T-helper 1 cell treated with Interleukin-12 subunit alpha and Interleukin-12 subunit beta and Interleukin-4 antibody, amounts not matched to agents 30 μg/mL and 1 μg/mL, for 36 hours (primary cell): ENCODE data around the gene TMPRSS12.
"Not testable (repeated sequence)": the region's sequence is repeated elsewhere in the genome, so short reads cannot be mapped to it uniquely, and the experiment has no call there.

Experiments
- H3K27ac Mint-ChIP-seq: one replicate; pipeline ENCODE4 v1.8.0; 2021; ENCODE audit warnings: mild to moderate bottlenecking, mixed read lengths
- H3K27me3 Mint-ChIP-seq: one replicate; pipeline ENCODE4 v1.8.0; 2021; ENCODE audit warnings: low read depth, mixed read lengths
- H3K36me3 Mint-ChIP-seq: one replicate; pipeline ENCODE4 v1.8.0; 2021; ENCODE audit warnings: low read depth, mixed read lengths
- H3K4me1 Mint-ChIP-seq: one replicate; pipeline ENCODE4 v1.8.0; 2021; ENCODE audit warnings: low read depth, mixed read lengths
- H3K4me3 Mint-ChIP-seq: one replicate; pipeline ENCODE4 v1.8.0; 2021; ENCODE audit warnings: mild to moderate bottlenecking, moderate library complexity, mixed read lengths
- H3K9me3 Mint-ChIP-seq: one replicate; pipeline ENCODE4 v1.8.0; 2021; ENCODE audit warnings: mixed read lengths

The TMPRSS12 gene

GRCh38 chr12:50840809-50841487 is 1.8 kb upstream of the TMPRSS12 start:
- H3K36me3 Mint-ChIP-seq = peaks cover 3% of the 10 kb centered on the region
- H3K27me3 Mint-ChIP-seq = peaks cover 5% of the 10 kb centered on the region
- no peak overlapping the region for H3K4me3 Mint-ChIP-seq
- no peak overlapping the region for H3K27ac Mint-ChIP-seq
- no peaks in the 10 kb centered on the region for H3K4me1 Mint-ChIP-seq
- peaks cover 20% of the 10 kb centered on the region for H3K9me3 Mint-ChIP-seq

DNA sequence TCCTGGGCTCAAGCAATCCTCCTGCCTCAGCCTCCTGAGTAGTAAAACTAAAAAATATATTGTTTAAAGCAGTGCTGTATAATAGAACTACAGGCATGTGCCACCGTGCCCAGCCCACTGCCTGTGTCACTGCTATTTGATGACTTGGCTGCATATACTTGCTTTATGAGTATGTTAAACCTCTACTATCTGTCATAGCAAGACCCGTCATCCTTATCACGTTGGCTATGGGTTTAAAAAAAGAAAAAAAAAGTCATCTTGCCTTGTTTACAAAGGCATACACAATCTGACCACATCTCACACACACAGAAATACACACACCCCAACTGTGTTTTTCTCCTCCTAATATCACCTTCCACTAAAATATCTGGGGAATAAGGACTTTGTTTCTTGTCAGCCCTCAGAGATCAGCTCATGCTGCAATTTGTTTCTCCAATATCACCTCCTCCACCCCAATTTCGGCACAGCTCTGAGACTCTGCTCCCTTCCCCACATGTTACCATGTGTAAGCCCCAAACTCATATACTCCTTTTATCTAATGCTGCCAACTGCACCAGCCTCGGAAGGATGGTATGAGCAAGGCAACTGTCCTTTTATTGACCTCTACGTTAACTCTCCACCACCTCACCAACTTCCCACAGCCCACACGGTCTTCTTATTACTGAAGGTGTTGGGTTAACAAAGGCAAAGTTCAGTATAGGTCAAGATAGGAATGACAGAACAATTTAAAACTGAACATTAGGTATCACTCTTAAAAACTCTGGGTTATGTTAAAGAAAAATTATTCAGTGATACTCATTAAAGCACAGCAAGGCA is 802 bp upstream of the TMPRSS12 start:
- Mint-ChIP-seq H3K27me3 (peaks cover 5% of the 10 kb centered on the region), H3K4me1 (no peaks in the 10 kb centered on the region), H3K4me3 (no peak overlapping the region), H3K27ac (no peak overlapping the region), H3K9me3 (peaks cover 18% of the 10 kb centered on the region), H3K36me3 (peaks cover 3% of the 10 kb centered on the region)

- H3K9me3 Mint-ChIP-seq = peaks cover 18% of the 10 kb centered on the region
- H3K4me1 Mint-ChIP-seq = no peaks in the 10 kb centered on the region
- H3K36me3 Mint-ChIP-seq = peaks cover 3% of the 10 kb centered on the region
- no peak overlapping the region for H3K4me3 Mint-ChIP-seq
- peaks cover 8% of the 10 kb centered on the region for H3K27me3 Mint-ChIP-seq
- no peak overlapping the region for H3K27ac Mint-ChIP-seq
Measured at GRCh38 chr12:50845021-50845647, 2.4 kb downstream of the TMPRSS12 start.

GRCh38 chr12:50848963-50849362 is 6.2 kb downstream of the TMPRSS12 start:
- Mint-ChIP-seq H3K36me3 (no peaks in the 10 kb centered on the region), H3K9me3 (no peaks in the 10 kb centered on the region), H3K4me1 (no peaks in the 10 kb centered on the region), H3K27me3 (peaks cover 32% of the 10 kb centered on the region), H3K4me3 (no peak overlapping the region), H3K27ac (no peak overlapping the region)

- H3K27me3 Mint-ChIP-seq = peaks cover 27% of the 10 kb centered on the region
- H3K4me3 Mint-ChIP-seq, H3K27ac Mint-ChIP-seq, H3K4me1 Mint-ChIP-seq, H3K36me3 Mint-ChIP-seq: not testable (repeated sequence)
- H3K9me3 Mint-ChIP-seq = peaks cover 10% of the 10 kb centered on the region
Measured at GRCh38 chr12:50855218-50855617, 12.5 kb downstream of the TMPRSS12 start.

GRCh38 chr12:50855679-50856078 is 13.0 kb downstream of the TMPRSS12 start:
- Mint-ChIP-seq H3K27me3 (peaks cover 27% of the 10 kb centered on the region), H3K9me3 (peaks cover 10% of the 10 kb centered on the region)
- not testable (repeated sequence) for H3K4me3 Mint-ChIP-seq, H3K4me1 Mint-ChIP-seq, H3K36me3 Mint-ChIP-seq, H3K27ac Mint-ChIP-seq

DNA sequence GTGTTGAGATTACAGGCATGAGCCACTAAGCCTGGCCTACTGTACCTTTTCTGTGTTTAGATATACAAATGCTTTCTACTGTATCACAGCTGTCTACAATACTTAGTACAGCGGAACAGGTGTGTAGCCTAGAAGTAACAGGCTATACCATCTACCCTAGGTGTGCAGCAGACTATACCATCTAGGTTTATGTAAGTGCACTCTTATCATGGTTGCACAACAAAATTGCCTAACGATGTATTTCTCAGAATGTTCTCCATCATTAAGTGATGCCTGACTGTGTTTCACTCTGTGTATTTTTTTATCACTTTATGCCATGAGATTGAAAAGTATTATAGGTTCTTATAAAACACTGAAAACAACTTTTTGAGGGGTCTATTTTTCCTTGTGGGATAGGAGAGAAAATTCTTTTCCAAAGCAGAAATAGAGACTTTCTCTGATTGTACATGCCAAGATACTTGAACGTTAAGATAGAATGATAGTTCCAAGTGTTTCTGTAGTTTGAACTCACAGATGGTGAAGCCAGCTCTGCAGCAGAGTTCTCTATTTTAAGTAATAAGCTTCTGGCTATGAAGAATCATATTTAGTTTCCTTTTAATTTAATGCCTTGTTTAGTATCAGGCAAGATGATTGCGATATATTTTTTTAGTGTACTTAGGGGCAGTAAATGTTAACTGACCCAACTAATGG is 17.0 kb downstream of the TMPRSS12 start:
- no peak overlapping the region for H3K4me3 Mint-ChIP-seq
- no peak overlapping the region for H3K27ac Mint-ChIP-seq
- no peaks in the 10 kb centered on the region for H3K27me3 Mint-ChIP-seq
- H3K36me3 Mint-ChIP-seq = no peaks in the 10 kb centered on the region
- peaks cover 2% of the 10 kb centered on the region for H3K4me1 Mint-ChIP-seq
- peaks cover 10% of the 10 kb centered on the region for H3K9me3 Mint-ChIP-seq

DNA sequence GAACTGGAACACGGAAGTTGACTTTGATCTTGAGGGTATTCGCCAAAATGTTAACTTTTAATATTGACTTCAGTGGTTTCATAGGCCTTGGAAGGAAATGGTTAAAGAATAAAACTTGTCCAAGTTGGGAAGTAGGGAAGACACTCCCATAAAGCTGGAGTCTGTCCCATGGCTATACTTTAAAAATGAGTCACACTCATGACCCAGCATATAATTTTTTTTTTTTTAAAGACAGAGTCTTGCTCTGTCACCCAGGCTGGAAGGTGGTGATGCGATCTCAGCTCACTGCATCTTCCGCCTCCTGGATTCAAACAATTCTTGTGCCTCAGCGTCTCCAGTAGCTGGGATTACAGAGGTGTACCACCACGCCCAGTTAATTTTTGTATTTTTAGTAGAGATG is 19.6 kb downstream of the TMPRSS12 start:
- peaks cover 6% of the 10 kb centered on the region for H3K4me1 Mint-ChIP-seq

DNA sequence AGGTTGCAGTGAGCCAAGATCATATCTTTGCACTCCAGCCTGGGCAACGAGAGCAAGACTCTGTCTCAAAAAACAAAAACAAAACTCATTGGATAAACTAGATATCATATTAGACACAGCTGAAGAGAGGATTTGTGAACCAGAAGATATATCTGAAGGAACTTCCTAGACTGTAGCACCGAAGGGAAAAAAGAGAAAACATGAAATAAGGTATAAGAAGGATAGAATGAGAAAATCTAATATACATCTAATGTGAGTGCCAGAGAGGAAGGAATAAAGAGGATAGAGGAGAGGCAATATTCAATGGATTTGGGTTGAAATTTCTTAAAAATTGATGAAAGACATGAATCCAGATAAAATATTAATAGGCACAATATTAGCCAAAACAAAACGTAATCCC is 22.5 kb downstream of the TMPRSS12 start:
- Mint-ChIP-seq H3K9me3 (peaks cover 29% of the 10 kb centered on the region), H3K36me3 (peaks cover 17% of the 10 kb centered on the region), H3K27ac (no peak overlapping the region), H3K27me3 (no peaks in the 10 kb centered on the region), H3K4me1 (peaks cover 11% of the 10 kb centered on the region), H3K4me3 (no peak overlapping the region)

More for the DNA sequence above, 19.6 kb downstream of the TMPRSS12 start:
- no peaks in the 10 kb centered on the region for H3K27me3 Mint-ChIP-seq
- H3K9me3 Mint-ChIP-seq = peaks cover 19% of the 10 kb centered on the region
- peaks cover 13% of the 10 kb centered on the region for H3K36me3 Mint-ChIP-seq
- no peak overlapping the region for H3K27ac Mint-ChIP-seq
- no peak overlapping the region for H3K4me3 Mint-ChIP-seq

- Mint-ChIP-seq H3K36me3 (peaks cover 17% of the 10 kb centered on the region), H3K4me3 (peak overlapping the region; percentile 27), H3K4me1 (peaks cover 11% of the 10 kb centered on the region), H3K9me3 (peaks cover 29% of the 10 kb centered on the region), H3K27ac (peak overlapping the region; percentile 11)
- H3K27me3 Mint-ChIP-seq = not testable (repeated sequence)
Measured at GRCh38 chr12:50868881-50869280, 26.2 kb downstream of the TMPRSS12 start.

- H3K27ac Mint-ChIP-seq = no peak overlapping the region
- H3K4me3 Mint-ChIP-seq = no peak overlapping the region
- H3K4me1 Mint-ChIP-seq = no peaks in the 10 kb centered on the region
- no peaks in the 10 kb centered on the region for H3K36me3 Mint-ChIP-seq
- peaks cover 8% of the 10 kb centered on the region for H3K9me3 Mint-ChIP-seq
- H3K27me3 Mint-ChIP-seq = no peaks in the 10 kb centered on the region
Measured at GRCh38 chr12:50882563-50882962, 39.8 kb downstream of the TMPRSS12 start.

GRCh38 chr12:50887191-50887590 is 44.5 kb downstream of the TMPRSS12 start:
- peaks cover 6% of the 10 kb centered on the region for H3K9me3 Mint-ChIP-seq
- H3K4me3 Mint-ChIP-seq = no peak overlapping the region
- H3K4me1 Mint-ChIP-seq = no peaks in the 10 kb centered on the region
- no peaks in the 10 kb centered on the region for H3K36me3 Mint-ChIP-seq
- H3K27me3 Mint-ChIP-seq = no peaks in the 10 kb centered on the region
- H3K27ac Mint-ChIP-seq = no peak overlapping the region

- Mint-ChIP-seq H3K36me3 (no peaks in the 10 kb centered on the region), H3K27me3 (no peaks in the 10 kb centered on the region), H3K4me1 (no peaks in the 10 kb centered on the region)
Measured at GRCh38 chr12:50888666-50889065, 45.9 kb downstream of the TMPRSS12 start.

DNA sequence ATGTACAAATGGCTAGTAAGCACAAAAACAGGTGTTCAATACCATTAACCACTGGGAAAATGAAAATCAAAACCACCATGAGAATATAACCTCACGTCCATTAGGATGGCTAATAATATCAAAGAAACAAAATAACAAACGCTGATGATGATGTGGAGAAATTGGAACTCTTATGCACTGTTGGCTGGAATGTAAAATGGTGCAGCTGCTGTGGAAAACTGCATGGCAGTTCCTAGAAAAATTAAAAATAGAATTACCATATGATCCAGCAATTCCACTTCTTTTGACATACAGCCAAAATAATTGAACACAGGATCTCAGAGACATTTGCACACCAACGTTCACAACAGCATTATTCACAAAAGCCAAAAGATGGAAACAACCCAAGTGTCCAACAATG is 51.5 kb downstream of the TMPRSS12 start:
- Mint-ChIP-seq H3K4me1 (no peaks in the 10 kb centered on the region), H3K36me3 (no peaks in the 10 kb centered on the region), H3K4me3 (no peak overlapping the region), H3K27me3 (peaks cover 3% of the 10 kb centered on the region), H3K27ac (no peak overlapping the region), H3K9me3 (no peaks in the 10 kb centered on the region)

More at GRCh38 chr12:50888666-50889065, 45.9 kb downstream of the TMPRSS12 start:
- H3K4me3 Mint-ChIP-seq = no peak overlapping the region
- H3K9me3 Mint-ChIP-seq = no peaks in the 10 kb centered on the region
- H3K27ac Mint-ChIP-seq = no peak overlapping the region
